WTC11 (cell line): ENCODE results near the gene AANAT. TPM values are rescaled to one million over a fixed set of nuclear protein-coding genes. Genes with fewer than 3 reads are reported as not detected.

Experiments used
- ATAC-seq: fragments of 200-7000 bp; cut with Tn5 transposase; 2 replicates; pipeline ENCODE4 v1.10.0; 2021; ENCODE audit warnings: mild to moderate bottlenecking, moderate library complexity
- CTCF ChIA-PET: fragments of 300-600 bp; sonication (Branson Sonifier 250); formaldehyde crosslinking; loops from one replicate; lab custom pipeline; 2021; ENCODE audit warnings: antibody characterized with exemption; lab: Charles Lee
- POLR2A ChIA-PET: fragments of 350-600 bp; sonication (Branson Sonifier 250); formaldehyde crosslinking; loops from one replicate; lab custom pipeline; 2021; ENCODE audit warnings: antibody characterized with exemption; lab: Charles Lee
- DNase-seq: peaks from one replicate; pipeline ENCODE4 v3.0.0; 2021; ENCODE audit warnings: low spot score
- H3K27ac Mint-ChIP-seq: 2 replicates; pipeline ENCODE4 v1.8.0; 2021; ENCODE audit warnings: mixed read lengths
- H3K27me3 Mint-ChIP-seq: 2 replicates; pipeline ENCODE4 v1.8.0; 2021; ENCODE audit warnings: low read depth, mild to moderate bottlenecking, moderate library complexity, mixed read lengths
- H3K36me3 Mint-ChIP-seq: 2 replicates; pipeline ENCODE4 v1.8.0; 2021; ENCODE audit warnings: mixed read lengths
- H3K4me1 Mint-ChIP-seq: 2 replicates; pipeline ENCODE4 v1.8.0; 2022; ENCODE audit warnings: mixed read lengths
- H3K4me3 Mint-ChIP-seq: 2 replicates; pipeline ENCODE4 v1.8.0; 2021; ENCODE audit warnings: mild to moderate bottlenecking, moderate library complexity, mixed read lengths
- H3K9me3 Mint-ChIP-seq: 2 replicates; pipeline ENCODE4 v1.8.0; 2021; ENCODE audit warnings: mixed read lengths
- CREM ChIP-seq: sonication (generic); formaldehyde crosslinking; IDR thresholded peaks from 2 replicates; pipeline ENCODE4 v1.8.1; 2022; ENCODE audit warnings: mild to moderate bottlenecking, missing genetic modification reagents, moderate library complexity
- ERG ChIP-seq: fragments of 250-450 bp; sonication (Bioruptor Pico); IDR thresholded peaks from 2 replicates; pipeline ENCODE4 v1.8.0; 2021; ENCODE audit warnings: mild to moderate bottlenecking
- ESRRA ChIP-seq: sonication (generic); formaldehyde crosslinking; IDR thresholded peaks from 2 replicates; pipeline ENCODE4 v1.8.1; 2022; ENCODE audit warnings: mild to moderate bottlenecking, missing genetic modification reagents, borderline replicate concordance
- HMGA2 ChIP-seq: fragments of 250-450 bp; sonication (Bioruptor Pico); IDR thresholded peaks from 2 replicates; pipeline ENCODE4 v1.4.0; 2021; ENCODE audit warnings: mild to moderate bottlenecking, moderate library complexity
- HMGXB4 ChIP-seq: sonication (generic); formaldehyde crosslinking; IDR thresholded peaks from 2 replicates; pipeline ENCODE4 v1.8.1; 2023; ENCODE audit warnings: mild to moderate bottlenecking, moderate library complexity, missing genetic modification reagents
- KAT7 ChIP-seq: sonication (generic); formaldehyde crosslinking; IDR thresholded peaks from 2 replicates; pipeline ENCODE4 v1.8.1; 2023; ENCODE audit warnings: missing genetic modification reagents, mild to moderate bottlenecking, borderline replicate concordance
- MXD4 ChIP-seq: fragments of 250-450 bp; sonication (Bioruptor Pico); IDR thresholded peaks from 2 replicates; pipeline ENCODE4 v1.8.0; 2021; ENCODE audit warnings: mild to moderate bottlenecking, moderate library complexity, borderline replicate concordance
- NFATC4 ChIP-seq: fragments of 250-450 bp; sonication (Bioruptor Pico); IDR thresholded peaks from 2 replicates; pipeline ENCODE4 v1.9.0; 2021; ENCODE audit warnings: mild to moderate bottlenecking
- NFE2L1 ChIP-seq: sonication (generic); formaldehyde crosslinking; IDR thresholded peaks from 2 replicates; pipeline ENCODE4 v1.8.1; 2023; ENCODE audit warnings: missing genetic modification reagents
- NR3C1 ChIP-seq: sonication (generic); formaldehyde crosslinking; conservative IDR thresholded peaks from 2 replicates; pipeline ENCODE4 v1.8.1; 2023; ENCODE audit warnings: low read depth, mild to moderate bottlenecking, missing genetic modification reagents
- RORB ChIP-seq: fragments of 250-450 bp; sonication (Bioruptor Pico); IDR thresholded peaks from 2 replicates; pipeline ENCODE4 v1.9.0; 2021; ENCODE audit warnings: mild to moderate bottlenecking
- SP1 ChIP-seq: sonication (generic); formaldehyde crosslinking; conservative IDR thresholded peaks from 2 replicates; pipeline ENCODE4 v1.8.1; 2022; ENCODE audit warnings: missing genetic modification reagents
- TCF7 ChIP-seq: sonication (generic); formaldehyde crosslinking; IDR thresholded peaks from 2 replicates; pipeline ENCODE4 v1.8.0; 2022; ENCODE audit warnings: mild to moderate bottlenecking, low read depth, missing genetic modification reagents, moderate library complexity
- USF2 ChIP-seq: sonication (generic); formaldehyde crosslinking; IDR thresholded peaks from 2 replicates; pipeline ENCODE4 v1.8.1; 2023; ENCODE audit warnings: mild to moderate bottlenecking, missing genetic modification reagents, moderate library complexity
- ZNF232 ChIP-seq: sonication (generic); formaldehyde crosslinking; IDR thresholded peaks from 2 replicates; pipeline ENCODE4 v1.8.0; 2022; ENCODE audit warnings: mild to moderate bottlenecking, missing genetic modification reagents
- ZNF416 ChIP-seq: fragments of 250-450 bp; sonication (Bioruptor Pico); IDR thresholded peaks from 2 replicates; pipeline ENCODE4 v1.9.0; 2021; ENCODE audit warnings: mild to moderate bottlenecking, inconsistent platforms
- ZNF671 ChIP-seq: fragments of 250-450 bp; sonication (Bioruptor Pico); IDR thresholded peaks from 2 replicates; pipeline ENCODE4 v1.8.0; 2021; ENCODE audit warnings: mild to moderate bottlenecking
- total RNA-seq: library from RNA; stranded (reverse); gene quantifications from 3 replicates; pipeline ENCODE4 v1.2.3, GENCODE V29; 2021
- TF ChIP-seq, protein P1 (sequence below): fragments of 250-450 bp; sonication (Bioruptor Pico); IDR thresholded peaks from 2 replicates; pipeline ENCODE4 v1.9.0; 2021; ENCODE audit warnings: mild to moderate bottlenecking
- TF ChIP-seq, protein P2 (sequence below): fragments of 200-600 bp; IDR thresholded peaks from 2 replicates; pipeline ENCODE4 v1.8.0; 2022; ENCODE audit warnings: antibody characterized with exemption
- TF ChIP-seq, protein P3 (sequence below): sonication (generic); formaldehyde crosslinking; conservative IDR thresholded peaks from 2 replicates; pipeline ENCODE4 v1.8.1; 2023; ENCODE audit warnings: mild to moderate bottlenecking, low read depth, missing genetic modification reagents, moderate library complexity
- TF ChIP-seq, protein P4 (sequence below): sonication (generic); formaldehyde crosslinking; IDR thresholded peaks from 2 replicates; pipeline ENCODE4 v1.8.1; 2022; ENCODE audit warnings: low read depth, missing genetic modification reagents, borderline replicate concordance

The AANAT gene
- total RNA-seq, 1 experiment from 2014 or later = 0.17 TPM

- ATAC-seq = no peak
- H3K9me3 Mint-ChIP-seq = no peaks in the 10 kb centered on the region
- no peaks in the 10 kb centered on the region for H3K4me1 Mint-ChIP-seq
- POLR2A ChIA-PET = no interaction called here
- no peak overlapping the region for H3K4me3 Mint-ChIP-seq
- CTCF ChIA-PET = interaction anchor here (1.4 kb wide), 1 partner anchor 42 kb away, joined by 4 read pairs; no protein-coding TSS in a partner anchor
- no peak for TF ChIP-seq USF2 (CRISPR knock-in tag)
- no peak for TF ChIP-seq NFATC4 (CRISPR knock-in tag)
- no peaks in the 10 kb centered on the region for H3K27me3 Mint-ChIP-seq
- no peak overlapping the region for H3K27ac Mint-ChIP-seq
- H3K36me3 Mint-ChIP-seq = no peaks in the 10 kb centered on the region
- DNase-seq = no peak
Observed at GRCh38 chr17:76481071-76481655, 13.8 kb downstream of the AANAT start.

- Mint-ChIP-seq H3K9me3 (no peaks in the 10 kb centered on the region), H3K27me3 (no peaks in the 10 kb centered on the region), H3K4me3 (no peak overlapping the region), H3K4me1 (no peaks in the 10 kb centered on the region), H3K36me3 (peaks cover 6% of the 10 kb centered on the region; the same call in 1 of the 2 replicates), H3K27ac (peak overlapping the region; percentile 79; the same call in 1 of the 2 replicates)
- POLR2A ChIA-PET = no interaction called here
- CTCF ChIA-PET = no interaction called here
- no peak for DNase-seq
- no peak for ATAC-seq
- TF ChIP-seq, protein P1, sequence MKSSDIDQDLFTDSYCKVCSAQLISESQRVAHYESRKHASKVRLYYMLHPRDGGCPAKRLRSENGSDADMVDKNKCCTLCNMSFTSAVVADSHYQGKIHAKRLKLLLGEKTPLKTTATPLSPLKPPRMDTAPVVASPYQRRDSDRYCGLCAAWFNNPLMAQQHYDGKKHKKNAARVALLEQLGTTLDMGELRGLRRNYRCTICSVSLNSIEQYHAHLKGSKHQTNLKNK = no peak
- TF ChIP-seq ZNF671 (CRISPR knock-in tag) (no peak), NFE2L1 (no peak), ERG (CRISPR knock-in tag) (no peak), HMGXB4 (no peak), ZNF416 (CRISPR knock-in tag) (no peak), KAT7 (CRISPR knock-in tag) (no peak), TCF7 (CRISPR knock-in tag) (no peak), RORB (no peak), SP1 (CRISPR knock-in tag) (no peak), HMGA2 (CRISPR knock-in tag) (no peak), MXD4 (CRISPR knock-in tag) (no peak), ESRRA (CRISPR knock-in tag) (no peak), ZNF232 (CRISPR knock-in tag) (no peak), NR3C1 (CRISPR knock-in tag) (no peak), CREM (CRISPR knock-in tag) (no peak)
- TF ChIP-seq, protein P2, sequence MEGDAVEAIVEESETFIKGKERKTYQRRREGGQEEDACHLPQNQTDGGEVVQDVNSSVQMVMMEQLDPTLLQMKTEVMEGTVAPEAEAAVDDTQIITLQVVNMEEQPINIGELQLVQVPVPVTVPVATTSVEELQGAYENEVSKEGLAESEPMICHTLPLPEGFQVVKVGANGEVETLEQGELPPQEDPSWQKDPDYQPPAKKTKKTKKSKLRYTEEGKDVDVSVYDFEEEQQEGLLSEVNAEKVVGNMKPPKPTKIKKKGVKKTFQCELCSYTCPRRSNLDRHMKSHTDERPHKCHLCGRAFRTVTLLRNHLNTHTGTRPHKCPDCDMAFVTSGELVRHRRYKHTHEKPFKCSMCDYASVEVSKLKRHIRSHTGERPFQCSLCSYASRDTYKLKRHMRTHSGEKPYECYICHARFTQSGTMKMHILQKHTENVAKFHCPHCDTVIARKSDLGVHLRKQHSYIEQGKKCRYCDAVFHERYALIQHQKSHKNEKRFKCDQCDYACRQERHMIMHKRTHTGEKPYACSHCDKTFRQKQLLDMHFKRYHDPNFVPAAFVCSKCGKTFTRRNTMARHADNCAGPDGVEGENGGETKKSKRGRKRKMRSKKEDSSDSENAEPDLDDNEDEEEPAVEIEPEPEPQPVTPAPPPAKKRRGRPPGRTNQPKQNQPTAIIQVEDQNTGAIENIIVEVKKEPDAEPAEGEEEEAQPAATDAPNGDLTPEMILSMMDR = no peak
- TF ChIP-seq, protein P3, sequence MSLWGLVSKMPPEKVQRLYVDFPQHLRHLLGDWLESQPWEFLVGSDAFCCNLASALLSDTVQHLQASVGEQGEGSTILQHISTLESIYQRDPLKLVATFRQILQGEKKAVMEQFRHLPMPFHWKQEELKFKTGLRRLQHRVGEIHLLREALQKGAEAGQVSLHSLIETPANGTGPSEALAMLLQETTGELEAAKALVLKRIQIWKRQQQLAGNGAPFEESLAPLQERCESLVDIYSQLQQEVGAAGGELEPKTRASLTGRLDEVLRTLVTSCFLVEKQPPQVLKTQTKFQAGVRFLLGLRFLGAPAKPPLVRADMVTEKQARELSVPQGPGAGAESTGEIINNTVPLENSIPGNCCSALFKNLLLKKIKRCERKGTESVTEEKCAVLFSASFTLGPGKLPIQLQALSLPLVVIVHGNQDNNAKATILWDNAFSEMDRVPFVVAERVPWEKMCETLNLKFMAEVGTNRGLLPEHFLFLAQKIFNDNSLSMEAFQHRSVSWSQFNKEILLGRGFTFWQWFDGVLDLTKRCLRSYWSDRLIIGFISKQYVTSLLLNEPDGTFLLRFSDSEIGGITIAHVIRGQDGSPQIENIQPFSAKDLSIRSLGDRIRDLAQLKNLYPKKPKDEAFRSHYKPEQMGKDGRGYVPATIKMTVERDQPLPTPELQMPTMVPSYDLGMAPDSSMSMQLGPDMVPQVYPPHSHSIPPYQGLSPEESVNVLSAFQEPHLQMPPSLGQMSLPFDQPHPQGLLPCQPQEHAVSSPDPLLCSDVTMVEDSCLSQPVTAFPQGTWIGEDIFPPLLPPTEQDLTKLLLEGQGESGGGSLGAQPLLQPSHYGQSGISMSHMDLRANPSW (CRISPR knock-in tag) = no peak
- TF ChIP-seq, protein P4, sequence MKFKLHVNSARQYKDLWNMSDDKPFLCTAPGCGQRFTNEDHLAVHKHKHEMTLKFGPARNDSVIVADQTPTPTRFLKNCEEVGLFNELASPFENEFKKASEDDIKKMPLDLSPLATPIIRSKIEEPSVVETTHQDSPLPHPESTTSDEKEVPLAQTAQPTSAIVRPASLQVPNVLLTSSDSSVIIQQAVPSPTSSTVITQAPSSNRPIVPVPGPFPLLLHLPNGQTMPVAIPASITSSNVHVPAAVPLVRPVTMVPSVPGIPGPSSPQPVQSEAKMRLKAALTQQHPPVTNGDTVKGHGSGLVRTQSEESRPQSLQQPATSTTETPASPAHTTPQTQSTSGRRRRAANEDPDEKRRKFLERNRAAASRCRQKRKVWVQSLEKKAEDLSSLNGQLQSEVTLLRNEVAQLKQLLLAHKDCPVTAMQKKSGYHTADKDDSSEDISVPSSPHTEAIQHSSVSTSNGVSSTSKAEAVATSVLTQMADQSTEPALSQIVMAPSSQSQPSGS (CRISPR knock-in tag) = no peak
Observed at GRCh38 chr17:76484228-76484725, 16.9 kb downstream of the AANAT start.
